Measurements from ENCODE around the gene TFDP2. TPM values are rescaled to one million over a fixed set of nuclear protein-coding genes. Genes with fewer than 3 reads are reported as not detected.

The TFDP2 gene
- total and polyA plus RNA-seq, 7 experiments from 2014 or later, result 23.7 to 44.7 (median 40.6) TPM

DNA sequence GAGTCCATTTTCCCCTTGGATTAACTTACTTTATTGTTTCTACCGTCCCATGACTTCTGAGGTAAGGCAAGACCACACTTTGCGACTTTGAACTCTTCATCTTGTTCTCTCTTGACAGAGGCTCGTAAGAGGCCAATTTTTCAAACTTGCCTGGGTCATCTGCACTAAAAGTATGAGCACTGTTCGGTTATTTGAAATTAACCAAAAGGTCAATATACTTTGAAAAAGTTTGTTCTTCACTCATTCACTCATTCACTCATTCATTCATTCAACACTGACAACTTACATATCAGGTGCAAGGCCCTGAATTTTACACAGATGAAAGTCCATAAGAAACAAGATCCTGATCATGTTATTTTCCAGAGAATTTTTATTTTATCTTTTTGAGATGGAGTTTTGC lies 215.0 kb downstream of the TFDP2 start:
- Mint-ChIP-seq H3K27me3 (no peaks in the 10 kb centered on the region), H3K36me3 (no peaks in the 10 kb centered on the region), H3K4me1 (peaks cover 0 to 2% (median 0%) of the 10 kb centered on the region in 7 donors), H3K9me3 (no peaks in the 10 kb centered on the region), H3K4me3 (no peak overlapping the region), H3K27ac (peak overlapping the region in 1 of 9 donors; percentile 24)
- Histone ChIP-seq H3K4me3 (ENCODE audit: low read length) (no peak overlapping the region), H3K27me3 (ENCODE audit: control insufficient read depth in 2 of 2, insufficient read depth in 2 of 2, low read length in 2 of 2) (no peaks in the 10 kb centered on the region), H3K9me3 (ENCODE audit: control insufficient read depth in 2 of 3, low read length in 3 of 3) (no peaks in the 10 kb centered on the region), H3K4me1 (ENCODE audit: control insufficient read depth in 2 of 2, insufficient read depth in 2 of 2, low read length in 2 of 2) (no peaks in the 10 kb centered on the region), H3K36me3 (ENCODE audit: control insufficient read depth in 2 of 3, insufficient read depth in 3 of 3, low read length in 3 of 3) (no peaks in the 10 kb centered on the region), H3K27ac (ENCODE audit: low read depth, low read length) (no peak overlapping the region)
- ChIA-PET POLR2A (no interaction called here), CTCF (no interaction called here)
- no peak for ATAC-seq
- DNase-seq, result no peak
- intact Hi-C loops (cut with micrococcal nuclease), result no loop called here

DNA sequence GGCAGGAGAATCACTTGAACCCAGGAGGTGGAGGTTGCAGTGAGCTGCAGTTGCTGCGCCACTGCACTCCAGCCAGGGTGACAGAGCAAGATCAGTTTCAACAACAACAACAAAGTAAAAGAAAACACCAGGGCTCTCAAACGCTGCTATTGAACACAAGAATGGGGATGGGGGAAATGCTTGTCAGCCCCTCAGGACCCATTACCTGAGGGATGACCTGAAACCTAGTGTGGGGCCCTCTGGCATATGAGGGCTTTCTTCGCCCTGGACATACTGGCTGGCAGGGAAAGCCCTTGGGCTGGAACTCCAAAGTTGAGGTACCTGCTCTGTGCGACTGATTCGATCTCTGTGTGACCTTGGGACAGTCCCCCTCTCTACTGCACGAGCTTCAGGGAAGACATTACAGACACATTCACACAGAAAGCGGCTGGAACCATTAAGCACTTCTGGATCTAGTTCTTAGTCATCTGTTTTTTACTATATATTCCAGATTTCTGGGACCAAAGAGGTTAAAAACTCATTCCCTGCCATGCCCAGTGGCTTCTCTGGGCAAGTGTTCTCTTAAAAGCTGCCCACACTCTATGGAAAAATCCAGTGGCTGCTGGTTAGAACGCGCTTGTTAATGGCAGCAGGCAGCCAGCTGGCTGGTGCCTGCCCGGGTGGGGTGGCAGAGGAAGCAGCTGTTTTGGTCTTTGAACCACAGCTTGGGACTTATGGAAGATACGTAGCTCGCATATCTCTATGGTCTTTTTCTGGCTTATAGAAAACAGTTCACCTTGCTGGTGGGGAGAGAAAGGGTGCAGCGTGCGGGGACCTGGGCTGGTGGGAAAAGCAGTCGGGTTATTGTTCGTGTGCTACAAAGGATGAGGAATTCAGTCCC lies 215.7 kb downstream of the TFDP2 start:
- Histone ChIP-seq H3K9me3 (ENCODE audit: control insufficient read depth in 2 of 3, low read length in 3 of 3) (no peaks in the 10 kb centered on the region), H3K4me3 (ENCODE audit: low read length) (no peak overlapping the region), H3K4me1 (ENCODE audit: control insufficient read depth in 2 of 2, insufficient read depth in 2 of 2, low read length in 2 of 2) (no peaks in the 10 kb centered on the region), H3K36me3 (ENCODE audit: control insufficient read depth in 2 of 3, insufficient read depth in 3 of 3, low read length in 3 of 3) (peaks cover 0 to 3% (median 0%) of the 10 kb centered on the region in 3 experiments), H3K27me3 (ENCODE audit: control insufficient read depth in 2 of 2, insufficient read depth in 2 of 2, low read length in 2 of 2) (no peaks in the 10 kb centered on the region), H3K27ac (ENCODE audit: low read depth, low read length) (no peak overlapping the region)
- H3K4me1 Mint-ChIP-seq, result peaks cover 0 to 2% (median 0%) of the 10 kb centered on the region in 7 donors
- H3K36me3 Mint-ChIP-seq, result peaks cover 0 to 2% (median 0%) of the 10 kb centered on the region in 5 donors
- no peaks in the 10 kb centered on the region for H3K27me3 Mint-ChIP-seq
- no peak overlapping the region for H3K4me3 Mint-ChIP-seq
- POLR2A ChIA-PET, result no interaction called here
- no peak for ATAC-seq
- intact Hi-C loops (cut with micrococcal nuclease), result no loop called here
- no peak for DNase-seq
- H3K9me3 Mint-ChIP-seq, result no peaks in the 10 kb centered on the region
- CTCF ChIA-PET, result no interaction called here
- H3K27ac Mint-ChIP-seq, result peak overlapping the region in 2 of 9 donors; percentile 24 to 51

DNA sequence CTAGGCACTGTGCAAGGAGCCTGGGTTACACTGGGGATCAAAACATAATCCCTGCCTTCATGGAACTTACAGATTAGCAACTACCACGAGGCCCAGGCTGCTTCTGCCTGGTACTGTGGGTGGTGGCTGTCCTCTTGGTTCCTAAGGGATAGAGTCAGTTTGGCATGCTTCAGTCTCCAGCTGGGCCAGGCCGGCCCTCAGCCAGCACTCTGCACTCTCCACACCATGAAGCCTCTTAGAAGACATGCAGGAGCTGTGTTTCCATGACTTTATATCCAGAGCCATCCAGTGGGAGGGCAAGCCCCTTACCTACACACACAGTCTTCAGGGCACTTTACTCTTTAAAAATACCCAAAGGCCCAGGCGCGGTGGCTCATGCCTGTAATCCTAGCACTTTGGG lies 218.5 kb downstream of the TFDP2 start:
- intact Hi-C loops (cut with micrococcal nuclease), result no loop called here
- no peaks in the 10 kb centered on the region for H3K27me3 ChIP-seq (ENCODE audit: control insufficient read depth in 2 of 2, insufficient read depth in 2 of 2, low read length in 2 of 2)
- no peak for ATAC-seq
- ChIA-PET POLR2A (no interaction called here), CTCF (no interaction called here)
- H3K4me3 ChIP-seq (ENCODE audit: low read length), result no peak overlapping the region
- peak in 1 of 9 donors; percentile 18 for DNase-seq
- no peak overlapping the region for H3K27ac ChIP-seq (ENCODE audit: low read depth, low read length)
- peaks cover 0 to 17% (median 12%) of the 10 kb centered on the region in 5 donors for H3K36me3 Mint-ChIP-seq
- H3K4me1 Mint-ChIP-seq, result no peaks in the 10 kb centered on the region
- H3K4me3 Mint-ChIP-seq, result no peak overlapping the region
- H3K9me3 ChIP-seq (ENCODE audit: control insufficient read depth in 2 of 3, low read length in 3 of 3), result no peaks in the 10 kb centered on the region
- H3K36me3 ChIP-seq (ENCODE audit: control insufficient read depth in 2 of 3, insufficient read depth in 3 of 3, low read length in 3 of 3), result peaks cover 0 to 12% (median 0%) of the 10 kb centered on the region in 3 experiments
- no peaks in the 10 kb centered on the region for H3K4me1 ChIP-seq (ENCODE audit: control insufficient read depth in 2 of 2, insufficient read depth in 2 of 2, low read length in 2 of 2)
- H3K9me3 Mint-ChIP-seq, result no peaks in the 10 kb centered on the region
- H3K27ac Mint-ChIP-seq, result peak overlapping the region in 1 of 9 donors; percentile 65
- no peaks in the 10 kb centered on the region for H3K27me3 Mint-ChIP-seq

DNA sequence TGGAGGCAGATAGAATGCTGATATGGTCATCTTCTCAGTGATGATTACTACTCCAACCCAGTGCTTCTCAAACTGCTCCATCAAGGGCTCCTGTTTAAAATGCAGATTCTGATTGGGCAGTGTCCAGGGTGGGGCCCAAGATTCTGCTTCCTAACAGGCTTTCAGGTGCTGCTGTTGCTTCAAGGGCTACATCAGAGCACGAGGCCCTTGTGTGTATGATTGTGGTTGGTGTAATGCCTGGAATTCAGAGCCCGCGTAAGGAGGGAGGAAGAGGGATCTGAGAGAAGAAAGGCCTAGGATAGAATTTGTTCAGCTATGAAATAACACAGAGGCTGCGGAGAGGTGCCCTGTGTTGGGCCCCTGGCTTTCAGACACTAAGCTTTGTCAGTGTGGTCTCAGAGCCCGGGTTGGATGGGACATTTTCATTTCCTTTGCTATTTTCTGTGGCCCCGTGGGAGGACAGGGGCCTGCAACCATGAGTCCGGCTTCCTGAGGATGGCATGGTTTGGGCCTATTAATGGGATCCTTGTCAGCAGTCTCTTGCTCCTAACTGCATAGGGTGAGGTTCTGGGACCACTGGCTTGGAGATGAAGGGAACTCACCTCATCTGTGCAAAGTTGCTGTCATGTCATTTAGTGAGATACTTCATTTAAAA lies 219.9 kb downstream of the TFDP2 start:
- Histone ChIP-seq H3K36me3 (ENCODE audit: control insufficient read depth in 2 of 3, insufficient read depth in 3 of 3, low read length in 3 of 3) (peaks cover 0 to 12% (median 0%) of the 10 kb centered on the region in 3 experiments), H3K4me1 (ENCODE audit: control insufficient read depth in 2 of 2, insufficient read depth in 2 of 2, low read length in 2 of 2) (no peaks in the 10 kb centered on the region), H3K27me3 (ENCODE audit: control insufficient read depth in 2 of 2, insufficient read depth in 2 of 2, low read length in 2 of 2) (no peaks in the 10 kb centered on the region), H3K4me3 (ENCODE audit: low read length) (no peak overlapping the region), H3K9me3 (ENCODE audit: control insufficient read depth in 2 of 3, low read length in 3 of 3) (no peaks in the 10 kb centered on the region), H3K27ac (ENCODE audit: low read depth, low read length) (no peak overlapping the region)
- ATAC-seq, result no peak
- Mint-ChIP-seq H3K27ac (peak overlapping the region in 1 of 9 donors; percentile 14), H3K27me3 (no peaks in the 10 kb centered on the region), H3K36me3 (peaks cover 0 to 28% (median 16%) of the 10 kb centered on the region in 5 donors), H3K4me1 (no peaks in the 10 kb centered on the region), H3K4me3 (no peak overlapping the region), H3K9me3 (no peaks in the 10 kb centered on the region)
- POLR2A ChIA-PET, result no interaction called here
- intact Hi-C loops (cut with micrococcal nuclease), result no loop called here
- DNase-seq, result peak in 1 of 9 donors; percentile 14
- CTCF ChIA-PET, result no interaction called here

DNA sequence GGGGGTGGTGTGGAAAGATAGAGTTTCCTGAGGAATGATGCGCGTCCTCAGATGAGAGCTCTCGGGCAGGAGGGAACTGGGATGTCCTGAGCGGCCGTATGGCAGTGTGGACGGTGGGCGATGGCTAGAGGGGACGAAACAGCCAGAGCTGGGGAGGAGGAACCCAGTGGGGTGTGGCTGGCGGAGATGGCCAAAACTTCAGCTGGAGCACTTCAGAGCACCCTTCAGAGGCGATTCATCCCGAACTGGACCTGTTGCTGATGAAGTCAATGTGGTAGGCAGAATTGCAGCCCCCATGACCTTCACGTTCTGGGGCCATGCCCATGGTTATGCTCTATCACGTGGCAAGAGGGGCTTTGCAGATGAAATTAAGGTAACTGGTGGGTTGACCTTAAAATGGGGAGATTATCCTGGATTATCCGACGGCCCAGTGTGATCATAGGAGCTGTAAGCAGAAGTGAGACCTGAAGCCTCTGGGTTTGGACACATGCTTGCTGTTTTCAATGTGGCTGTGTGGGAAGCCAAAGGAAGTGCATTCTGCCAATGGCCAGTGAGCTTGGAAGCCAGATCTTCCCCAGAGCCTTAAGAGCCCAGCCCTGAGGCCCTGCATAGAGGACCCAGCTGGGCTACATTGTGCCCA lies 220.6 kb downstream of the TFDP2 start:
- H3K4me1 Mint-ChIP-seq, result no peaks in the 10 kb centered on the region
- H3K4me1 ChIP-seq (ENCODE audit: control insufficient read depth in 2 of 2, insufficient read depth in 2 of 2, low read length in 2 of 2), result no peaks in the 10 kb centered on the region
- DNase-seq (peak in 1 of 9 donors; percentile 15), ATAC-seq (peak; percentile 8)
- H3K9me3 ChIP-seq (ENCODE audit: control insufficient read depth in 2 of 3, low read length in 3 of 3), result no peaks in the 10 kb centered on the region
- H3K27me3 ChIP-seq (ENCODE audit: control insufficient read depth in 2 of 2, insufficient read depth in 2 of 2, low read length in 2 of 2), result no peaks in the 10 kb centered on the region
- ChIA-PET CTCF (interaction anchor here (0.6 to 1.8 kb wide), 2 partner anchors 16 to 51 kb away, joined by 3 to 4 read pairs; no protein-coding TSS in a partner anchor), POLR2A (no interaction called here)
- no peaks in the 10 kb centered on the region for H3K27me3 Mint-ChIP-seq
- no peak overlapping the region for H3K4me3 Mint-ChIP-seq
- peaks cover 0 to 12% (median 0%) of the 10 kb centered on the region in 3 experiments for H3K36me3 ChIP-seq (ENCODE audit: control insufficient read depth in 2 of 3, insufficient read depth in 3 of 3, low read length in 3 of 3)
- no peaks in the 10 kb centered on the region for H3K9me3 Mint-ChIP-seq
- H3K27ac Mint-ChIP-seq, result peak overlapping the region in 2 of 9 donors; percentile 9 to 28
- peaks cover 0 to 31% (median 17%) of the 10 kb centered on the region in 5 donors for H3K36me3 Mint-ChIP-seq
- H3K4me3 ChIP-seq (ENCODE audit: low read length), result no peak overlapping the region
- intact Hi-C loops (cut with micrococcal nuclease), result no loop called here
- H3K27ac ChIP-seq (ENCODE audit: low read depth, low read length), result no peak overlapping the region

DNA sequence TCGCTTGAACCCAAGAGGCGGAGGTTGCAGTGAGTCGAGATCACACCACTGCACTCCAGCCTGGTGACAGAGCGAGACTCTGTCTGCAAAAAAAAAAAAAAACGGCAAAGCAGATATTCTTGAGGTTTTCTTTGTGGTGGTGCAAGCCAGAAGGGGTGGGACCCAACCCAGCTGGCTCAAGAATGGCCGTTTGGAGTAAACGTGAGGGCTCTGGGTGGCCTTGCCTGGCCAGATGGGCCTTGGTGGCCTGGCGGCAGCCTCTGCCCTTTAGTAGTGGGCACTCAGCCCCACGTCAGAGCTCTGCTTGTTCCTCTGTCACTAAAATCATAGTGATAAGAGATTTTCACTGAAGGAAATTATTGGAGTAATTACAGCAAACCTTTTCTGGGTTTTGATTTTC lies 222.4 kb downstream of the TFDP2 start:
- Mint-ChIP-seq H3K9me3 (no peaks in the 10 kb centered on the region), H3K4me3 (no peak overlapping the region), H3K27me3 (no peaks in the 10 kb centered on the region), H3K4me1 (no peaks in the 10 kb centered on the region), H3K36me3 (peaks cover 0 to 38% (median 23%) of the 10 kb centered on the region in 5 donors), H3K27ac (no peak overlapping the region)
- Histone ChIP-seq H3K36me3 (ENCODE audit: control insufficient read depth in 2 of 3, insufficient read depth in 3 of 3, low read length in 3 of 3) (peaks cover 0 to 12% (median 0%) of the 10 kb centered on the region in 3 experiments), H3K27me3 (ENCODE audit: control insufficient read depth in 2 of 2, insufficient read depth in 2 of 2, low read length in 2 of 2) (no peaks in the 10 kb centered on the region), H3K4me3 (ENCODE audit: low read length) (no peak overlapping the region), H3K9me3 (ENCODE audit: control insufficient read depth in 2 of 3, low read length in 3 of 3) (no peaks in the 10 kb centered on the region), H3K27ac (ENCODE audit: low read depth, low read length) (no peak overlapping the region), H3K4me1 (ENCODE audit: control insufficient read depth in 2 of 2, insufficient read depth in 2 of 2, low read length in 2 of 2) (no peaks in the 10 kb centered on the region)
- no peak for DNase-seq
- POLR2A ChIA-PET, result no interaction called here
- intact Hi-C loops (cut with micrococcal nuclease), result no loop called here
- no peak for ATAC-seq
- CTCF ChIA-PET, result interaction anchor here (1.8 kb wide), 1 partner anchor 14 kb away, joined by 4 read pairs; no protein-coding TSS in a partner anchor
